Measurements from ENCODE around the gene CATSPER1. TPM values are rescaled to one million over a fixed set of nuclear protein-coding genes. Genes with fewer than 3 reads are reported as not detected.
"Not testable (repeated sequence)": the region's sequence is repeated elsewhere in the genome, so short reads cannot be mapped to it uniquely, and the experiment has no call there.

CATSPER1 gene
- total RNA-seq, 4 donors from 2014 or later, result 0.87 TPM; not detected in 3

- Histone ChIP-seq H3K27ac (no peak within 1 kb of the TSS), H3K27me3 (peaks cover 0 to 21% of the 10 kb centered on the region in 2 donors), H3K4me3 (peak within 1 kb of the TSS in 2 of 4 donors; percentile 26 to 32), H3K36me3 (no peaks in the 10 kb centered on the region), H3K4me1 (peaks cover 0 to 11% (median 7%) of the 10 kb centered on the region in 4 donors), H3K9me3 (no peaks in the 10 kb centered on the region)
- 13 to 17% methylated on average over 12 to 14 of the region's 61 CpGs for WGBS, 2 donors
- no peak for TF ChIP-seq POLR2A (IDR thresholded peaks at IDR 0.05)
- DNase-seq (ENCODE audit: low spot score in 2 of 2), result no peak
Observed at GRCh38 chr11:66011785-66012303, 14.4 kb downstream of the CATSPER1 start, which contains the start of gene CST6. Gene CST6, plus strand, starts transcription at chr11:66012008. Its CDS starts 37 bp downstream, at chr11:66012045.

GRCh38 chr11:66011239-66011784 lies 15.0 kb downstream of the CATSPER1 start:
- H3K27ac ChIP-seq, result no peak overlapping the region
- H3K4me1 ChIP-seq, result peaks cover 0 to 11% (median 7%) of the 10 kb centered on the region in 4 donors
- H3K4me3 ChIP-seq, result peak overlapping the region in 1 of 4 donors; percentile 32
- H3K9me3 ChIP-seq, result no peaks in the 10 kb centered on the region
- TF ChIP-seq EP300 (IDR thresholded peaks at IDR 0.05), result no peak
- no peak for TF ChIP-seq CTCF (IDR thresholded peaks at IDR 0.05)
- no peak for TF ChIP-seq POLR2A (IDR thresholded peaks at IDR 0.05)
- H3K36me3 ChIP-seq, result no peaks in the 10 kb centered on the region
- no peak for DNase-seq (ENCODE audit: low spot score in 2 of 2)
- 42 to 56% methylated on average over 11 to 14 of the region's 14 CpGs for WGBS, 2 donors
- peaks cover 0 to 21% of the 10 kb centered on the region in 2 donors for H3K27me3 ChIP-seq

DNA sequence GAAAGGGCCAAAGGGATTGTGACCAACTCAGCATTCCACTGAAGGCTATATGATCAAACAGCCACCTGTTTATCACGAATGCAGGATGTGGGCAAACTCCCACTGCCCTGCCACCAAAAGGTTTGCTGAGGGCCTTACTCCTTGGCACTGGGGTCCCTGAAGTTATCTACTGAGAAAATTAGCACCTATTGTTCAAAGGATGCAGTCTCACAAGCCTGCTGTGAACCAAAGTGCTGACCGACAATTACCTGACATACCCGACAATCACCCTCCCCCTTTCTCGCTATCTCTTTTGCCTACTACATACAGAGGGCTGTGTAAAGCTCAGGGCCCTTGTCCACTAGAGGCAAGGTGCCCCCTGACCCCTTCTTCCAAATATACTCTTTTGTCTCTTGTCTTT lies 16.2 kb downstream of the CATSPER1 start:
- H3K27ac ChIP-seq; H3K36me3 ChIP-seq; H3K4me3 ChIP-seq; DNase-seq (ENCODE audit: low spot score in 2 of 2); H3K9me3 ChIP-seq: not testable (repeated sequence)
- Histone ChIP-seq H3K27me3 (peaks cover 0 to 21% of the 10 kb centered on the region in 2 donors), H3K4me1 (peaks cover 0 to 11% (median 7%) of the 10 kb centered on the region in 4 donors)
- WGBS, 2 donors, result 67 to 68% methylated on average over 4 of the region's 4 CpGs

DNA sequence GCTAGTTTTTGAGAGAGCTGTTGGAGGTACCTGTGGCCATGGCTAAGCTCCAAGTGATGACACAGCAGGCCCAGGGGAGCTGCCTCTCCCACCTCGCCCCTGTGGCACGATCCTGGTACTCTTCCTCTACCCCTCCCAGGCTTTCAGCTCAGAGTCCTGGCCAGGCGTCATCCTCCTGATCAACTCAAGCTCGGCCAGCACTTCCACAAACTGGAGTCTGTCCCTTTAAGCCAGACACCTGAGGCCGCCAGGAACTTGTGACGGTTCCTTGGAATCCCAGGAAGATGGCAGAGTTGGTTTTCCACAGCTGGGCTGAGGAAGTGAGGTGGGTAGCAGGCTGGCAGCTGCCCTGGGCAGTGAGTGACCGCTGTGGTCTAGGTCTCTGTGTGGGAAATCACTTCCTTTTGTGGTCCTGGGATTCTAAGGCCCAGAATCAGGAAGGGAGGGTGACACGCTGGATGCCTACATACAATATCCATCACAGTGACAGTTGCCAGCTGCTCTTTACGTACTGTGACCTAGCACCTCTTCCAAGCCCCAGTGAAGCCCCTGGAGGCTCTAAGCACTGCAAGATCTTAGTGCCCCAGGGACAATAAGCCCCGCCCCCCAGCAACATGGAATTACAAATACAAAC lies 17.7 kb downstream of the CATSPER1 start:
- Histone ChIP-seq H3K27ac (no peak overlapping the region), H3K4me1 (peaks cover 0 to 16% (median 7%) of the 10 kb centered on the region in 4 donors), H3K4me3 (no peak overlapping the region), H3K9me3 (no peaks in the 10 kb centered on the region), H3K36me3 (peaks cover 0 to 20% (median 0%) of the 10 kb centered on the region in 3 donors), H3K27me3 (peaks cover 0 to 16% of the 10 kb centered on the region in 2 donors)
- 60 to 61% methylated on average over 3 to 10 of the region's 10 CpGs for WGBS, 2 donors
- TF ChIP-seq EP300 (IDR thresholded peaks at IDR 0.05) (no peak), CTCF (IDR thresholded peaks at IDR 0.05) (no peak), POLR2A (IDR thresholded peaks at IDR 0.05) (no peak)
- DNase-seq (ENCODE audit: low spot score in 2 of 2), result no peak

DNA sequence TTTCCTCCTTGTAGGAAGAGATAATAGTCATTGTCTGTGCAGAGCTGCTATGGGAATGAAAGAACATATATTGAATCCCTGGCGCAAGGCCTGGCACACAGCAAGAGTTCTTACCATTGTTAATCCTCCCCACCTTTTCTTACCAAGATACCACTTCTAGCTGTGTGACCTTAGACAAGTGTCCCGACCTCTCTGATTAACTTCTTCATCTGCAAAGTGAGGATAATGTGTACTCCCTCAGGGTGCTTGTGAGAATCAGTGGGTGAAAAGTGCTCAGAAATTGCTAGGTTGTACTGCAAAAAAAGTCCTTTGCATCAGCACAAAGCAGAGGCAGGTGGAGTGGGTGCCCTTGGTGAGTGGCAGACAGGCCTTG lies 18.2 kb downstream of the CATSPER1 start:
- 94% methylated on average over 2 of the region's 2 CpGs for WGBS, 2 donors
- peaks cover 0 to 21% (median 12%) of the 10 kb centered on the region in 4 donors for H3K4me1 ChIP-seq
- H3K27ac ChIP-seq, result no peak overlapping the region
- H3K27me3 ChIP-seq, result peaks cover 0 to 13% of the 10 kb centered on the region in 2 donors
- TF ChIP-seq EP300 (IDR thresholded peaks at IDR 0.05), result no peak
- TF ChIP-seq CTCF (IDR thresholded peaks at IDR 0.05), result no peak
- TF ChIP-seq POLR2A (IDR thresholded peaks at IDR 0.05), result no peak
- no peak overlapping the region for H3K4me3 ChIP-seq
- H3K9me3 ChIP-seq, result no peaks in the 10 kb centered on the region
- DNase-seq (ENCODE audit: low spot score in 2 of 2), result no peak
- H3K36me3 ChIP-seq, result peaks cover 0 to 20% (median 0%) of the 10 kb centered on the region in 3 donors

- peaks cover 0 to 6% of the 10 kb centered on the region in 2 donors for H3K27me3 ChIP-seq
- no peak overlapping the region for H3K27ac ChIP-seq
- WGBS, 2 donors, result 55 to 72% methylated on average over 3 to 5 of the region's 5 CpGs
- H3K4me3 ChIP-seq, result no peak overlapping the region
- H3K4me1 ChIP-seq, result peaks cover 0 to 22% (median 15%) of the 10 kb centered on the region in 4 donors
- H3K36me3 ChIP-seq, result peaks cover 0 to 20% (median 0%) of the 10 kb centered on the region in 3 donors
- no peaks in the 10 kb centered on the region for H3K9me3 ChIP-seq
- TF ChIP-seq CTCF (IDR thresholded peaks at IDR 0.05) (no peak), EP300 (IDR thresholded peaks at IDR 0.05) (no peak), POLR2A (IDR thresholded peaks at IDR 0.05) (no peak)
- DNase-seq (ENCODE audit: low spot score in 2 of 2), result no peak
Observed at GRCh38 chr11:66007201-66007634, 19.1 kb downstream of the CATSPER1 start.
